WTC11 (cell line): ENCODE data around the gene FGG. TPM values are rescaled to one million over a fixed set of nuclear protein-coding genes. Genes with fewer than 3 reads are reported as not detected.

ENCODE experiments used
- ATAC-seq: fragments of 200-7000 bp; cut with Tn5 transposase; 2 replicates; pipeline ENCODE4 v1.10.0; 2021; ENCODE audit warnings: mild to moderate bottlenecking, moderate library complexity
- CTCF ChIA-PET: fragments of 300-600 bp; sonication (Branson Sonifier 250); formaldehyde crosslinking; loops from one replicate; lab custom pipeline; 2021; ENCODE audit warnings: antibody characterized with exemption; lab: Charles Lee
- POLR2A ChIA-PET: fragments of 350-600 bp; sonication (Branson Sonifier 250); formaldehyde crosslinking; loops from one replicate; lab custom pipeline; 2021; ENCODE audit warnings: antibody characterized with exemption; lab: Charles Lee
- DNase-seq: peaks from one replicate; pipeline ENCODE4 v3.0.0; 2021; ENCODE audit warnings: low spot score
- H3K27ac Mint-ChIP-seq: 2 replicates; pipeline ENCODE4 v1.8.0; 2021; ENCODE audit warnings: mixed read lengths
- H3K27me3 Mint-ChIP-seq: 2 replicates; pipeline ENCODE4 v1.8.0; 2021; ENCODE audit warnings: low read depth, mild to moderate bottlenecking, moderate library complexity, mixed read lengths
- H3K36me3 Mint-ChIP-seq: 2 replicates; pipeline ENCODE4 v1.8.0; 2021; ENCODE audit warnings: mixed read lengths
- H3K4me1 Mint-ChIP-seq: 2 replicates; pipeline ENCODE4 v1.8.0; 2022; ENCODE audit warnings: mixed read lengths
- H3K4me3 Mint-ChIP-seq: 2 replicates; pipeline ENCODE4 v1.8.0; 2021; ENCODE audit warnings: mild to moderate bottlenecking, moderate library complexity, mixed read lengths
- H3K9me3 Mint-ChIP-seq: 2 replicates; pipeline ENCODE4 v1.8.0; 2021; ENCODE audit warnings: mixed read lengths
- CBFB ChIP-seq: sonication (generic); formaldehyde crosslinking; IDR thresholded peaks from 2 replicates; pipeline ENCODE4 v1.8.1; 2022; ENCODE audit warnings: mild to moderate bottlenecking, low read depth, missing genetic modification reagents
- CDX4 ChIP-seq: fragments of 250-450 bp; sonication (Bioruptor Pico); IDR thresholded peaks from 2 replicates; pipeline ENCODE4 v1.9.0; 2021; ENCODE audit warnings: moderate library complexity, mild to moderate bottlenecking, inconsistent platforms, borderline replicate concordance
- CTCF ChIP-seq: fragments of 200-600 bp; IDR thresholded peaks from 2 replicates; pipeline ENCODE4 v1.8.0; 2022; ENCODE audit warnings: antibody characterized with exemption
- E2F1 ChIP-seq: sonication (generic); formaldehyde crosslinking; IDR thresholded peaks from 2 replicates; pipeline ENCODE4 v1.8.0; 2022; ENCODE audit warnings: mild to moderate bottlenecking, missing genetic modification reagents
- ELF4 ChIP-seq: sonication (generic); formaldehyde crosslinking; IDR thresholded peaks from 2 replicates; pipeline ENCODE4 v1.8.1; 2022; ENCODE audit warnings: low read depth, mild to moderate bottlenecking, moderate library complexity, missing genetic modification reagents
- EMX1 ChIP-seq: fragments of 250-450 bp; sonication (Bioruptor Pico); IDR thresholded peaks from 2 replicates; pipeline ENCODE4 v1.8.0; 2021; ENCODE audit warnings: mild to moderate bottlenecking
- ERG ChIP-seq: fragments of 250-450 bp; sonication (Bioruptor Pico); IDR thresholded peaks from 2 replicates; pipeline ENCODE4 v1.8.0; 2021; ENCODE audit warnings: mild to moderate bottlenecking
- ESRRA ChIP-seq: sonication (generic); formaldehyde crosslinking; IDR thresholded peaks from 2 replicates; pipeline ENCODE4 v1.8.1; 2022; ENCODE audit warnings: mild to moderate bottlenecking, missing genetic modification reagents, borderline replicate concordance
- FOXP4 ChIP-seq: sonication (generic); formaldehyde crosslinking; IDR thresholded peaks from 2 replicates; pipeline ENCODE4 v1.8.0; 2022; ENCODE audit warnings: mild to moderate bottlenecking, missing genetic modification reagents
- IRF2 ChIP-seq: sonication (generic); formaldehyde crosslinking; IDR thresholded peaks from 2 replicates; pipeline ENCODE4 v1.8.0; 2022; ENCODE audit warnings: low read depth, missing genetic modification reagents, borderline replicate concordance
- KAT7 ChIP-seq: sonication (generic); formaldehyde crosslinking; IDR thresholded peaks from 2 replicates; pipeline ENCODE4 v1.8.1; 2023; ENCODE audit warnings: missing genetic modification reagents, mild to moderate bottlenecking, borderline replicate concordance
- MXD4 ChIP-seq: fragments of 250-450 bp; sonication (Bioruptor Pico); IDR thresholded peaks from 2 replicates; pipeline ENCODE4 v1.8.0; 2021; ENCODE audit warnings: mild to moderate bottlenecking, moderate library complexity, borderline replicate concordance
- ZBTB21 ChIP-seq: sonication (generic); formaldehyde crosslinking; IDR thresholded peaks from 2 replicates; pipeline ENCODE4 v1.8.1; 2023; ENCODE audit warnings: mild to moderate bottlenecking, missing genetic modification reagents, borderline replicate concordance
- ZBTB43 ChIP-seq: sonication (generic); formaldehyde crosslinking; IDR thresholded peaks from 2 replicates; pipeline ENCODE4 v1.8.1; 2023; ENCODE audit warnings: mild to moderate bottlenecking, missing genetic modification reagents
- ZNF121 ChIP-seq: sonication (generic); formaldehyde crosslinking; IDR thresholded peaks from 2 replicates; pipeline ENCODE4 v1.8.0; 2023; ENCODE audit warnings: missing genetic modification reagents
- ZNF219 ChIP-seq: sonication (generic); formaldehyde crosslinking; IDR thresholded peaks from 2 replicates; pipeline ENCODE4 v1.8.0; 2023; ENCODE audit warnings: missing genetic modification reagents, mild to moderate bottlenecking, borderline replicate concordance
- ZNF263 ChIP-seq: sonication (generic); formaldehyde crosslinking; IDR thresholded peaks from 2 replicates; pipeline ENCODE4 v1.8.1; 2022; ENCODE audit warnings: low read depth, mild to moderate bottlenecking, moderate library complexity, missing genetic modification reagents
- ZNF512 ChIP-seq: sonication (generic); formaldehyde crosslinking; IDR thresholded peaks from 2 replicates; pipeline ENCODE4 v1.8.1; 2022; ENCODE audit warnings: missing genetic modification reagents, borderline replicate concordance
- ZNF532 ChIP-seq: fragments of 250-450 bp; sonication (Bioruptor Pico); IDR thresholded peaks from 2 replicates; pipeline ENCODE4 v1.9.0; 2021; ENCODE audit warnings: mild to moderate bottlenecking, borderline replicate concordance
- total RNA-seq: library from RNA; stranded (reverse); gene quantifications from 3 replicates; pipeline ENCODE4 v1.2.3, GENCODE V29; 2021

FGG gene
- total RNA-seq, 1 experiment from 2014 or later, result 2.4 TPM

- no peak for DNase-seq
- Mint-ChIP-seq H3K27ac (no peak overlapping the region), H3K4me1 (peaks cover 15% of the 10 kb centered on the region), H3K9me3 (no peaks in the 10 kb centered on the region), H3K4me3 (no peak overlapping the region), H3K36me3 (no peaks in the 10 kb centered on the region), H3K27me3 (no peaks in the 10 kb centered on the region; the same call in 1 of the 2 replicates)
- ATAC-seq, result no peak
- CTCF ChIA-PET, result interaction anchor here (3.9 kb wide), 1 partner anchor 56 kb away, joined by 23 read pairs; no protein-coding TSS in a partner anchor
- POLR2A ChIA-PET, result no interaction called here
- TF ChIP-seq MXD4 (CRISPR knock-in tag) (no peak), ZNF532 (CRISPR knock-in tag) (no peak), KAT7 (CRISPR knock-in tag) (no peak), ZNF263 (CRISPR knock-in tag) (no peak), ERG (CRISPR knock-in tag) (no peak), ESRRA (no peak), CBFB (no peak), CDX4 (no peak)
Measured at GRCh38 chr4:154615211-154615610, 2.8 kb upstream of the FGG start.

GRCh38 chr4:154614306-154614705, 1.9 kb upstream of the FGG start:
- Mint-ChIP-seq H3K27ac (no peak overlapping the region), H3K4me1 (peaks cover 14% of the 10 kb centered on the region), H3K27me3 (no peaks in the 10 kb centered on the region; the same call in 1 of the 2 replicates), H3K9me3 (no peaks in the 10 kb centered on the region), H3K4me3 (no peak overlapping the region), H3K36me3 (no peaks in the 10 kb centered on the region)
- ChIA-PET POLR2A (no interaction called here), CTCF (interaction anchor here (3.9 kb wide), 1 partner anchor 55 kb away, joined by 23 read pairs; no protein-coding TSS in a partner anchor)
- ATAC-seq, result no peak
- DNase-seq, result no peak
- TF ChIP-seq CTCF, result no peak
- TF ChIP-seq ELF4 (CRISPR knock-in tag), result no peak
- no peak for TF ChIP-seq E2F1 (CRISPR knock-in tag)
- no peak for TF ChIP-seq IRF2
- no peak for TF ChIP-seq FOXP4 (CRISPR knock-in tag)
- no peak for TF ChIP-seq ZNF512 (CRISPR knock-in tag)
- no peak for TF ChIP-seq ZBTB21
- TF ChIP-seq ZBTB43 (CRISPR knock-in tag), result no peak
- TF ChIP-seq EMX1 (CRISPR knock-in tag), result no peak
- TF ChIP-seq ZNF121 (CRISPR knock-in tag), result no peak
- no peak for TF ChIP-seq ZNF219 (CRISPR knock-in tag)
